GM15510 (cell line): ENCODE results near the gene L3MBTL4.

Source experiments
- POLR2A ChIP-seq: IDR thresholded peaks from 3 replicates; pipeline ENCODE4 v1.6.1; 2011; ENCODE audit warnings: borderline replicate concordance; ENCODE audit not compliant: insufficient read length; ENCODE audit errors: extremely low read depth

L3MBTL4 gene

DNA sequence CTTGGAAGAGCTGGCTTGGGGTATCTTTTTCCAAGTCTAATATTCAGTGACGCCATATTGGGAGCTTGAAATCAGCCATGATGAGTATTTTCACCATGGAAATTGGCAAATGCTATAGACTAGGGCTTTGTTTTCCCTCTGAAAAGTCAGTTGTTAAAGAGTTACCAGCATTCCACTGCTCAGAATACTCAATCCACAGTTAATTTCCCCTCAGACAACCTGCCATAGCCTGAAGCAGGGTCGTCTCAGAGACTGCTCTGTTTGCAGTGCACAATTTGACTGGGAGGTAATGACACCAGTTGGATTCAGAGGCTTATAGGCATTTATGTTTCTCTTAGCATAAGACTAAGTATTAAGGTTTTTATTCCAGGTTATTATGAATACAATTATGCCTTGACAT is 483.9 kb downstream of the L3MBTL4 start:
- TF ChIP-seq POLR2A = no peak

GRCh38 chr18:5918205-5918858 is 496.4 kb downstream of the L3MBTL4 start:
- TF ChIP-seq POLR2A = no peak

DNA sequence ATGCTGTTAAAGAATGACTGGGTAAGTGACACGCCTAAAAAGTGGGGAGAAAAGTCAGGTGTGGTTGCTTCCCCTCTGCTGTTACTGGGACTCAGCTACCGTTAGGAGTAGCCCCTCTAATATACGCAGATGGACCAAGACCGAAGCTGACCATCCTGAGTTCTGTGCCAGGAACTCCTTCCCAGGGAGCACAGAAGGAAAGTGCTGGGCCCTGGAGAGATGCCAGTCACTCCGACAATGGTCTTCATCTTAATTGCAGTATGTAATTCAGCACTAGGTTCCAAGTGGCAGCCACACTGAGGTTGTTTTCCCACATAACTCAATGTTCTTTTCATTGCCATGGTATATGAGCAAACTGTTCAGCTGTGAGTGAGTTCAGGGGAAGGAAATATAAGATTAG is 499.8 kb downstream of the L3MBTL4 start:
- no peak for TF ChIP-seq POLR2A

DNA sequence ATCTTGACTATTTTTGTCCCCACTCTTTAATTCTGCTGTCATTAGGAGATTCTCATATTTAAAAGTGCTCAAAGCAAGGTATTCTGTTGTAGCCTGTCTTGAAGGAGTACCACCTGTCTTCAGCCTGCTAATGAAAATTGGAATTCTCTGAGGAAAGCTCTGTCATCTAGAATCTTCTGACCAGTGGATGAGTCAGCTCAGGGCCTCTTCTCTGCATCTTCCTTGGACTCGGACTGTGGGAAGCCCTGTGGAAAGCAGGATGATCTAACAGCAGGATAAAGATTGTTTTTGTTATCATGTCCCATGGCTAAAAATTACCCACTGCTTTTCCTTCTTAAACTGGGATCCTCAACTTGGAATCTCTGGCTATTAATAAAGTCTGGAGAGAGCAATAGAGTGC is 500.7 kb downstream of the L3MBTL4 start:
- no peak for TF ChIP-seq POLR2A

- TF ChIP-seq POLR2A = no peak
These were observed 502.1 kb downstream of the L3MBTL4 start for GRCh38 chr18:5912566-5912965.

- TF ChIP-seq POLR2A = no peak
These were observed 505.6 kb downstream of the L3MBTL4 start for GRCh38 chr18:5909125-5909524.
